Right renal pelvis (tissue), 4 donors: Measurements from ENCODE around the gene PLA2G15. TPM values are rescaled to one million over a fixed set of nuclear protein-coding genes. Genes with fewer than 3 reads are reported as not detected.

ENCODE experiments used
- DNase-seq, 4 donors: peaks; one replicate each; pipeline ENCODE4 v3.0.0-alpha.2; 2013; ENCODE audit warnings: low read depth in 4 of 4, low spot score in 3 of 4, missing footprints in 1 of 4
- polyA plus RNA-seq, 4 donors: library from polyadenylated mRNA; unstranded; fragments of 120-200 nt; gene quantifications; one replicate each; pipeline ENCODE4 v1.2.1, GENCODE V29; 2013; ENCODE audit not compliant: insufficient read length in 4 of 4

The PLA2G15 gene
- polyA plus RNA-seq, 4 donors, result 20.8 to 24.1 (median 23.0) TPM

- no peak for DNase-seq
Measured at GRCh38 chr16:68232335-68232734, 12.8 kb upstream of the PLA2G15 start.

GRCh38 chr16:68233085-68233834 is 11.9 kb upstream of the PLA2G15 start:
- DNase-seq, result no peak

- no peak for DNase-seq
Measured at GRCh38 chr16:68233835-68234187, 11.4 kb upstream of the PLA2G15 start.

- DNase-seq, result peak in 1 of 4 donors; percentile 42
Measured at GRCh38 chr16:68234188-68235107, 10.7 kb upstream of the PLA2G15 start.

- DNase-seq, result no peak
Measured at GRCh38 chr16:68235108-68235886, 9.9 kb upstream of the PLA2G15 start.

GRCh38 chr16:68235887-68236136 is 9.4 kb upstream of the PLA2G15 start, which contains the start of gene ESRP2:
TSS of gene ESRP2 (minus strand) at chr16:68236127. CDS start at chr16:68236045, 82 bp downstream.
- no peak for DNase-seq

- DNase-seq, result no peak
Measured at GRCh38 chr16:68236137-68236825, 8.9 kb upstream of the PLA2G15 start.

- no peak for DNase-seq
Measured at GRCh38 chr16:68236826-68237242, 8.3 kb upstream of the PLA2G15 start.

- DNase-seq, result peak; percentile 96 to 98 (median 97)
Measured at GRCh38 chr16:68237243-68238028, 7.7 kb upstream of the PLA2G15 start.

- no peak for DNase-seq
Measured at GRCh38 chr16:68238029-68238345, 7.2 kb upstream of the PLA2G15 start.

GRCh38 chr16:68242085-68242484 is 3.1 kb upstream of the PLA2G15 start:
- DNase-seq, result no peak

GRCh38 chr16:68242926-68243858 is 2.0 kb upstream of the PLA2G15 start:
- no peak for DNase-seq

- DNase-seq, result no peak
Measured at GRCh38 chr16:68244481-68244902, 681 bp upstream of the PLA2G15 start.

- no peak for DNase-seq
Measured at GRCh38 chr16:68246121-68246520, 948 bp downstream of the PLA2G15 start.

GRCh38 chr16:68246666-68247065 is 1.5 kb downstream of the PLA2G15 start:
- DNase-seq, result no peak

- no peak for DNase-seq
Measured at GRCh38 chr16:68247400-68247799, 2.2 kb downstream of the PLA2G15 start.

- no peak for DNase-seq
Measured at GRCh38 chr16:68247932-68248331, 2.8 kb downstream of the PLA2G15 start.

GRCh38 chr16:68249371-68249770 is 4.2 kb downstream of the PLA2G15 start:
- no peak for DNase-seq

GRCh38 chr16:68250951-68251350 is 5.8 kb downstream of the PLA2G15 start:
- DNase-seq, result no peak
